H9 (cell line): ENCODE data around the gene FKBP11. TPM values are rescaled to one million over a fixed set of nuclear protein-coding genes. Genes with fewer than 3 reads are reported as not detected.

Experiments
- DNase-seq: peaks from one replicate; pipeline ENCODE4 v3.0.0-alpha.2; 2017
- H2AFZ ChIP-seq: one replicate; pipeline ENCODE4 v1.6.1; 2013; ENCODE audit warnings: mild to moderate bottlenecking, low read length, control low read depth, moderate library complexity
- H2AK5ac ChIP-seq: 2 replicates; pipeline ENCODE4 v1.6.1; 2013; ENCODE audit warnings: low read length, control low read depth, mixed read lengths; ENCODE audit not compliant: insufficient read length
- H2BK120ac ChIP-seq: one replicate; pipeline ENCODE4 v1.6.1; 2013; ENCODE audit warnings: low read depth, mild to moderate bottlenecking, low read length, control low read depth, inconsistent platforms; ENCODE audit not compliant: poor library complexity, severe bottlenecking
- H2BK12ac ChIP-seq: 2 replicates; pipeline ENCODE4 v1.6.1; 2013; ENCODE audit warnings: low read length, control low read depth, mixed read lengths, low read depth; ENCODE audit not compliant: insufficient read length
- H2BK15ac ChIP-seq: 2 replicates; pipeline ENCODE4 v1.6.1; 2013; ENCODE audit warnings: low read depth, low read length, control low read depth
- H2BK20ac ChIP-seq: one replicate; pipeline ENCODE4 v1.6.1; 2013; ENCODE audit warnings: low read depth, mild to moderate bottlenecking, low read length, control low read depth, inconsistent platforms; ENCODE audit not compliant: poor library complexity, severe bottlenecking
- H2BK5ac ChIP-seq: 2 replicates; pipeline ENCODE4 v1.6.1; 2013; ENCODE audit warnings: low read length, control low read depth, mixed read lengths; ENCODE audit not compliant: insufficient read length
- H3K14ac ChIP-seq: 2 replicates; pipeline ENCODE4 v1.6.1; 2013; ENCODE audit warnings: low read length, control low read depth; ENCODE audit not compliant: insufficient read depth
- H3K18ac ChIP-seq: 2 replicates; pipeline ENCODE4 v1.6.1; 2013; ENCODE audit warnings: low read depth, mild to moderate bottlenecking, mixed read lengths, low read length, control low read depth; ENCODE audit not compliant: insufficient read length
- H3K23ac ChIP-seq: 2 replicates; pipeline ENCODE4 v1.6.1; 2013; ENCODE audit warnings: low read length, control low read depth, mixed read lengths, low read depth; ENCODE audit not compliant: insufficient read length
- H3K23me2 ChIP-seq: 2 replicates; pipeline ENCODE4 v1.6.1; 2013; ENCODE audit warnings: low read depth, mild to moderate bottlenecking, mixed read lengths, low read length, control low read depth; ENCODE audit not compliant: insufficient read length, poor library complexity, severe bottlenecking
- H3K27ac ChIP-seq: 2 replicates; pipeline ENCODE4 v1.5.1; 2013; ENCODE audit warnings: low read length, control low read depth, mixed read lengths, low read depth; ENCODE audit not compliant: insufficient read length
- H3K27me3 ChIP-seq: 2 replicates; pipeline ENCODE4 v1.6.1; 2013; ENCODE audit warnings: low read length, control low read depth, inconsistent platforms; ENCODE audit not compliant: insufficient read depth
- H3K4ac ChIP-seq: 2 replicates; pipeline ENCODE4 v1.6.1; 2013; ENCODE audit warnings: low read depth, mild to moderate bottlenecking, control low read depth, inconsistent platforms, low read length, moderate library complexity
- H3K4me1 ChIP-seq: 2 replicates; pipeline ENCODE4 v1.6.1; 2013; ENCODE audit warnings: low read length, control low read depth, inconsistent platforms; ENCODE audit not compliant: insufficient read depth
- H3K4me2 ChIP-seq: 2 replicates; pipeline ENCODE4 v1.6.1; 2013; ENCODE audit warnings: low read length, control low read depth, mixed read lengths; ENCODE audit not compliant: insufficient read length, insufficient read depth
- H3K56ac ChIP-seq: 2 replicates; pipeline ENCODE4 v1.6.1; 2013; ENCODE audit warnings: low read depth, mild to moderate bottlenecking, mixed read lengths, low read length, control low read depth; ENCODE audit not compliant: insufficient read length
- H3K79me1 ChIP-seq: 2 replicates; pipeline ENCODE4 v1.6.1; 2013; ENCODE audit warnings: low read depth, mild to moderate bottlenecking, moderate library complexity, low read length, control low read depth, inconsistent platforms; ENCODE audit not compliant: insufficient read depth, poor library complexity, severe bottlenecking
- H3K79me2 ChIP-seq: 2 replicates; pipeline ENCODE4 v1.6.1; 2013; ENCODE audit warnings: low read length, control low read depth, inconsistent platforms; ENCODE audit not compliant: insufficient read depth
- H3K9ac ChIP-seq: 2 replicates; pipeline ENCODE4 v1.6.1; 2013; ENCODE audit warnings: low read length, control low read depth, mixed read lengths; ENCODE audit not compliant: insufficient read length; ENCODE audit errors: extremely low read depth
- H3K9me3 ChIP-seq: one replicate; pipeline ENCODE4 v1.6.1; 2013; ENCODE audit warnings: low read depth, low read length, inconsistent platforms; ENCODE audit not compliant: control insufficient read depth
- H3T11ph ChIP-seq: one replicate; pipeline ENCODE4 v1.6.1; 2013; ENCODE audit warnings: mild to moderate bottlenecking, low read length, control low read depth, inconsistent platforms
- H4K20me1 ChIP-seq: one replicate; pipeline ENCODE4 v1.6.1; 2013; ENCODE audit not compliant: control insufficient read depth, insufficient read length, insufficient read depth
- H4K5ac ChIP-seq: 2 replicates; pipeline ENCODE4 v1.6.1; 2013; ENCODE audit warnings: low read depth, mild to moderate bottlenecking, mixed read lengths, low read length, control low read depth; ENCODE audit not compliant: insufficient read length
- H4K8ac ChIP-seq: replicated peaks from 2 replicates; pipeline ENCODE4 v1.6.1; 2013; ENCODE audit warnings: low read length, control low read depth, mixed read lengths, low read depth; ENCODE audit not compliant: insufficient read length
- H4K91ac ChIP-seq: 2 replicates; pipeline ENCODE4 v1.6.1; 2013; ENCODE audit warnings: low read depth, mild to moderate bottlenecking, moderate library complexity, mixed read lengths, low read length, control low read depth; ENCODE audit not compliant: insufficient read length
- H3K27ac Mint-ChIP-seq, 3 experiments: 2 replicates in 2 of 3; 3 replicates in 1 of 3; pipeline ENCODE4 v1.8.0; 2020 to 2021; ENCODE audit warnings: mixed read lengths in 3 of 3, mild to moderate bottlenecking in 1 of 3, moderate library complexity in 1 of 3
- H3K27me3 Mint-ChIP-seq: 2 replicates; pipeline ENCODE4 v1.8.0; 2021; ENCODE audit warnings: low read depth, mild to moderate bottlenecking, moderate library complexity, mixed read lengths
- H3K36me3 Mint-ChIP-seq, 3 experiments: 2 replicates in 2 of 3; 3 replicates in 1 of 3; pipeline ENCODE4 v1.8.0; 2020 to 2021; ENCODE audit warnings: low read depth in 3 of 3, mixed read lengths in 3 of 3; ENCODE audit not compliant: insufficient read depth in 1 of 3
- H3K4me1 Mint-ChIP-seq, 2 experiments: 2 replicates each; pipeline ENCODE4 v1.8.0; 2020; ENCODE audit warnings: mixed read lengths in 2 of 2
- H3K4me3 Mint-ChIP-seq, 2 experiments: 2 replicates in 1 of 2; 3 replicates in 1 of 2; pipeline ENCODE4 v1.8.0; 2020 to 2021; ENCODE audit warnings: mild to moderate bottlenecking in 2 of 2, mixed read lengths in 2 of 2, moderate library complexity in 1 of 2
- H3K9me3 Mint-ChIP-seq, 2 experiments: 2 replicates in 1 of 2; 3 replicates in 1 of 2; pipeline ENCODE4 v1.8.0; 2020; ENCODE audit warnings: mild to moderate bottlenecking in 2 of 2, mixed read lengths in 2 of 2, moderate library complexity in 1 of 2
- CTCF ChIP-seq: fragments of 200-600 bp; sonication (generic); conservative IDR thresholded peaks from 3 replicates; pipeline ENCODE4 v1.8.0; 2021; ENCODE audit warnings: antibody characterized with exemption, mild to moderate bottlenecking
- WGBS: extraction: QIAGEN DNeasy Blood & Tissue Kit; methylation state at CpG from one replicate; pipeline ENCODE4 v1.1.7; 2013; ENCODE audit warnings: missing lambda C conversion rate, low lambda C conversion rate, mixed read lengths; ENCODE audit not compliant: insufficient read length; ENCODE audit errors: extremely low coverage; 5-methylcytosine and 5-hydroxymethylcytosine counted together
- total RNA-seq: library from RNA; stranded (reverse); gene quantifications from 2 replicates; pipeline ENCODE4 v1.2.1, GENCODE V29; 2021

Gene FKBP11
- total RNA-seq, 1 experiment from 2014 or later = 40.8 TPM

GRCh38 chr12:48973531-48973930 lies 48.2 kb upstream of the FKBP11 start:
- Histone ChIP-seq H2AK5ac (no peak overlapping the region), H3K23ac (no peak overlapping the region), H2BK5ac (no peak overlapping the region), H4K91ac (no peak overlapping the region), H3K9me3 (no peaks in the 10 kb centered on the region), H2BK120ac (no peak overlapping the region), H3K56ac (no peak overlapping the region), H4K5ac (no peak overlapping the region), H3K14ac (no peak overlapping the region), H3K4me2 (no peak overlapping the region), H2BK15ac (no peak overlapping the region), H2AFZ (no peak overlapping the region), H2BK20ac (no peak overlapping the region), H3K4me1 (peaks cover 4% of the 10 kb centered on the region), H3K79me1 (no peaks in the 10 kb centered on the region), H3K27me3 (peaks cover 91% of the 10 kb centered on the region), H3K18ac (no peak overlapping the region), H3K79me2 (no peaks in the 10 kb centered on the region), H4K20me1 (no peaks in the 10 kb centered on the region), H3K23me2 (peaks cover 9% of the 10 kb centered on the region), H3T11ph (no peak overlapping the region), H2BK12ac (no peak overlapping the region), H3K27ac (no peak overlapping the region), H4K8ac (no peak overlapping the region), H3K9ac (no peak overlapping the region), H3K4ac (no peak overlapping the region)
- no peak overlapping the region for H3K27ac Mint-ChIP-seq
- peaks cover 4 to 5% of the 10 kb centered on the region in 2 experiments; a peak in 4 of 5 replicates for H3K9me3 Mint-ChIP-seq
- no CpG with 5 or more reads among the region's 12 CpGs for WGBS
- no peaks in the 10 kb centered on the region; a peak in 1 of 7 replicates for H3K36me3 Mint-ChIP-seq
- no peak for DNase-seq
- H3K4me1 Mint-ChIP-seq = peaks cover 34 to 41% of the 10 kb centered on the region in 2 experiments
- no peak for TF ChIP-seq CTCF
- H3K4me3 Mint-ChIP-seq = peak overlapping the region in 1 of 2 experiments; percentile 55; a peak in 3 of 5 replicates
- peaks cover 99% of the 10 kb centered on the region for H3K27me3 Mint-ChIP-seq
